HepG2 (cell line): Measurements from ENCODE around the gene CSRNP3.

Experiments
- ATF3 ChIP-seq: sonication (generic); formaldehyde crosslinking; IDR thresholded peaks from 2 replicates; pipeline ENCODE4 v1.4.0; 2020; ENCODE audit warnings: missing genetic modification reagents
- BRF2 ChIP-seq: sonication (generic); formaldehyde crosslinking; IDR thresholded peaks from 2 replicates; pipeline ENCODE4 v1.8.1; 2022; ENCODE audit warnings: mild to moderate bottlenecking, missing genetic modification reagents
- CTCF ChIP-seq: sonication (generic); formaldehyde crosslinking; IDR thresholded peaks from 2 replicates; pipeline ENCODE4 v1.5.0; 2020; ENCODE audit warnings: mild to moderate bottlenecking, missing genetic modification reagents, moderate library complexity
- ELK4 ChIP-seq: sonication (generic); formaldehyde crosslinking; IDR thresholded peaks from 2 replicates; pipeline ENCODE4 v1.9.0; 2021; ENCODE audit warnings: missing genetic modification reagents, borderline replicate concordance
- EP300 ChIP-seq, 3 experiments: sonication (generic) in 1 of 3; formaldehyde crosslinking in 1 of 3; IDR thresholded peaks; 2 replicates each; pipeline versions ENCODE4 v1.5.1 to v1.6.1; 2011 to 2020; ENCODE audit warnings: low read depth in 2 of 3, low read length in 2 of 3, borderline replicate concordance in 1 of 3, improper control_type of control experiment in 1 of 3, mild to moderate bottlenecking in 1 of 3, missing genetic modification reagents in 1 of 3, moderate library complexity in 1 of 3
- FOXM1 ChIP-seq: sonication (generic); formaldehyde crosslinking; IDR thresholded peaks from 2 replicates; pipeline ENCODE4 v1.5.0; 2020; ENCODE audit warnings: missing genetic modification reagents
- HOXA7 ChIP-seq: sonication (generic); formaldehyde crosslinking; IDR thresholded peaks from 2 replicates; pipeline ENCODE4 v1.8.1; 2022; ENCODE audit warnings: mild to moderate bottlenecking, missing genetic modification reagents, moderate library complexity
- KLF16 ChIP-seq, 2 experiments: sonication (generic) in 1 of 2; formaldehyde crosslinking in 1 of 2; IDR thresholded peaks; 2 replicates each; pipeline versions ENCODE4 v1.6.1 to v1.8.0; 2016 to 2023; ENCODE audit warnings: missing genetic modification reagents in 2 of 2, missing compliant biosample characterization in 1 of 2
- MEIS1 ChIP-seq: sonication (generic); formaldehyde crosslinking; IDR thresholded peaks from 2 replicates; pipeline ENCODE4 v1.9.0; 2021; ENCODE audit warnings: mild to moderate bottlenecking, missing genetic modification reagents, moderate library complexity, borderline replicate concordance
- POLR2A ChIP-seq, 2 experiments: IDR thresholded peaks; 2 replicates each; pipeline ENCODE4 v1.6.1; 2011; ENCODE audit warnings: low read depth in 2 of 2, low read length in 2 of 2, mild to moderate bottlenecking in 1 of 2, moderate library complexity in 1 of 2; ENCODE audit not compliant: insufficient read depth in 1 of 2
- TCF7 ChIP-seq: sonication (generic); IDR thresholded peaks from 2 replicates; pipeline ENCODE4 v1.6.1; 2016; ENCODE audit warnings: antibody characterized with exemption, low read depth
- TOE1 ChIP-seq: sonication (generic); formaldehyde crosslinking; IDR thresholded peaks from 2 replicates; pipeline ENCODE4 v1.4.0; 2020; ENCODE audit warnings: mild to moderate bottlenecking, missing genetic modification reagents

- TF ChIP-seq EP300 (IDR thresholded peaks at IDR 0.05; ENCODE audit: low read depth in 2 of 2, low read length in 2 of 2) (no peak), EP300 (CRISPR knock-in tag; IDR thresholded peaks at IDR 0.05; ENCODE audit: borderline replicate concordance) (no peak), CTCF (no peak), ELK4 (no peak), POLR2A (IDR thresholded peaks at IDR 0.05; ENCODE audit: insufficient read depth in 1 of 2, low read depth in 2 of 2, low read length in 2 of 2) (no peak), ATF3 (no peak), BRF2 (CRISPR knock-in tag) (no peak), TOE1 (CRISPR knock-in tag) (no peak), HOXA7 (CRISPR knock-in tag) (no peak), FOXM1 (CRISPR knock-in tag) (no peak), MEIS1 (CRISPR knock-in tag) (no peak), TCF7 (no peak), KLF16 (CRISPR knock-in tag; IDR thresholded peaks at IDR 0.05) (no peak)
Measured at GRCh38 chr2:165634282-165634681, 164.8 kb downstream of the CSRNP3 start.
